GM10248 (cell line): ENCODE data around the gene SPECC1.
"Not testable (repeated sequence)": the region's sequence is repeated elsewhere in the genome, so short reads cannot be mapped to it uniquely, and the experiment has no call there.

Experiments
- CTCF ChIA-PET: fragments of 300-600 bp; sonication (Branson Sonifier 250); formaldehyde crosslinking; extraction: SDS; loops from one replicate; lab custom pipeline; 2021; ENCODE audit warnings: antibody characterized with exemption; lab: Yijun Ruan, JAX
- POLR2A ChIA-PET: fragments of 350-650 bp; sonication (Branson Sonifier 250); formaldehyde crosslinking; extraction: SDS; loops from one replicate; lab custom pipeline; 2020; ENCODE audit warnings: antibody characterized with exemption; lab: Yijun Ruan, JAX
- DNase-seq: peaks from one replicate; pipeline ENCODE4 v3.0.0; 2012; ENCODE audit errors: extremely low spot score
- CTCF ChIP-seq: IDR thresholded peaks from 2 replicates; pipeline ENCODE4 v1.5.1; 2012; ENCODE audit warnings: mild to moderate bottlenecking, low read depth; ENCODE audit errors: extremely low read depth, missing control alignments, control extremely low read depth

The SPECC1 gene

GRCh38 chr17:20073055-20073979 is 64.2 kb downstream of the SPECC1 start:
- DNase-seq = peak; percentile 55
- no peak for TF ChIP-seq CTCF
- POLR2A ChIA-PET = no interaction called here
- CTCF ChIA-PET = interaction anchor here (1.3 to 1.6 kb wide), 3 partner anchors 8 to 81 kb away, joined by 4 to 6 read pairs (median 6); no protein-coding TSS in a partner anchor

- ChIA-PET CTCF (no interaction called here), POLR2A (no interaction called here)
- no peak for DNase-seq
- TF ChIP-seq CTCF = no peak
Observed at GRCh38 chr17:20074001-20074400, 64.8 kb downstream of the SPECC1 start.

- no peak for DNase-seq
- CTCF ChIA-PET = interaction anchor here (1.0 to 2.3 kb wide), 4 partner anchors 9 to 82 kb away, joined by 4 to 9 read pairs (median 4); no protein-coding TSS in a partner anchor
- POLR2A ChIA-PET = no interaction called here
- no peak for TF ChIP-seq CTCF
Observed at GRCh38 chr17:20074489-20074888, 65.3 kb downstream of the SPECC1 start.

- CTCF ChIA-PET = interaction anchor here (1.2 to 2.3 kb wide), 6 partner anchors 9 to 83 kb away, joined by 3 to 9 read pairs (median 4); no protein-coding TSS in a partner anchor
Observed at GRCh38 chr17:20076137-20076536, 67.0 kb downstream of the SPECC1 start.

GRCh38 chr17:20077978-20078685 is 69.0 kb downstream of the SPECC1 start:
- no peak for TF ChIP-seq CTCF
- no peak for DNase-seq
- CTCF ChIA-PET = interaction anchor here (1.0 to 2.0 kb wide), 6 partner anchors 10 to 85 kb away, joined by 3 to 6 read pairs (median 4); no protein-coding TSS in a partner anchor
- POLR2A ChIA-PET = no interaction called here

More at GRCh38 chr17:20076137-20076536, 67.0 kb downstream of the SPECC1 start:
- DNase-seq, POLR2A ChIA-PET: not testable (repeated sequence)

GRCh38 chr17:20080513-20080912 is 71.4 kb downstream of the SPECC1 start:
- DNase-seq = no peak
- ChIA-PET POLR2A (no interaction called here), CTCF (no interaction called here)
- TF ChIP-seq CTCF = no peak
